Astrocyte (in vitro differentiated cells and primary cell): ENCODE measurements around the gene HGFAC. TPM values are rescaled to one million over a fixed set of nuclear protein-coding genes. Genes with fewer than 3 reads are reported as not detected.
"Not testable (repeated sequence)": the region's sequence is repeated elsewhere in the genome, so short reads cannot be mapped to it uniquely, and the experiment has no call there.

Experiments
- DNase-seq: peaks from one replicate; pipeline ENCODE4 v3.0.0-alpha.2; 2010; ENCODE audit warnings: low read depth
- FAIRE-seq: peaks from 2 replicates; lab custom pipeline; 2011; peaks lifted over from hg19 to GRCh38; lab: Jason Lieb, UNC
- H2AFZ ChIP-seq: 2 replicates; pipeline ENCODE4 v1.6.0; 2012; ENCODE audit warnings: low read depth, low read length, inconsistent platforms
- H3K27ac ChIP-seq: 2 replicates; pipeline ENCODE4 v1.5.1; 2011; ENCODE audit warnings: low read depth, low read length, inconsistent platforms
- H3K27me3 ChIP-seq: 2 replicates; pipeline ENCODE4 v1.6.0; 2011; ENCODE audit warnings: low read length, inconsistent platforms; ENCODE audit not compliant: insufficient read depth
- H3K36me3 ChIP-seq: 2 replicates; pipeline ENCODE4 v1.5.1; 2011; ENCODE audit warnings: low read length, inconsistent platforms; ENCODE audit not compliant: insufficient read depth
- H3K4me1 ChIP-seq: 2 replicates; pipeline ENCODE4 v1.5.1; 2011; ENCODE audit warnings: low read length, inconsistent platforms; ENCODE audit not compliant: insufficient read depth
- H3K4me2 ChIP-seq: 2 replicates; pipeline ENCODE4 v1.6.0; 2012; ENCODE audit warnings: low read length, inconsistent platforms
- H3K4me3 ChIP-seq: 2 replicates; pipeline ENCODE4 v1.5.1; 2011; ENCODE audit warnings: low read depth, mild to moderate bottlenecking, low read length, inconsistent platforms; ENCODE audit not compliant: insufficient read depth
- H3K79me2 ChIP-seq: 2 replicates; pipeline ENCODE4 v1.6.0; 2012; ENCODE audit warnings: mild to moderate bottlenecking, low read length, inconsistent platforms; ENCODE audit not compliant: insufficient read depth
- H3K9ac ChIP-seq: 2 replicates; pipeline ENCODE4 v1.6.0; 2012; ENCODE audit warnings: mild to moderate bottlenecking, low read length, inconsistent platforms
- H3K9me3 ChIP-seq: 2 replicates; pipeline ENCODE4 v1.5.1; 2012; ENCODE audit warnings: low read depth, mild to moderate bottlenecking, low read length, inconsistent platforms; ENCODE audit not compliant: insufficient read depth
- H4K20me1 ChIP-seq: 2 replicates; pipeline ENCODE4 v1.6.0; 2012; ENCODE audit warnings: low read length, inconsistent platforms; ENCODE audit not compliant: insufficient read depth
- H3K27ac Mint-ChIP-seq: one replicate; pipeline ENCODE4 v1.8.0; 2021; ENCODE audit warnings: mild to moderate bottlenecking, mixed read lengths; ENCODE audit not compliant: unreplicated experiment
- H3K27me3 Mint-ChIP-seq: one replicate; pipeline ENCODE4 v1.8.0; 2021; ENCODE audit warnings: low read depth, mixed read lengths; ENCODE audit not compliant: unreplicated experiment
- H3K36me3 Mint-ChIP-seq: one replicate; pipeline ENCODE4 v1.8.0; 2021; ENCODE audit warnings: low read depth, mixed read lengths; ENCODE audit not compliant: unreplicated experiment
- H3K4me1 Mint-ChIP-seq: one replicate; pipeline ENCODE4 v1.8.0; 2021; ENCODE audit warnings: low read depth, mixed read lengths; ENCODE audit not compliant: unreplicated experiment
- H3K4me3 Mint-ChIP-seq: one replicate; pipeline ENCODE4 v1.8.0; 2021; ENCODE audit warnings: mild to moderate bottlenecking, moderate library complexity, mixed read lengths; ENCODE audit not compliant: unreplicated experiment
- H3K9me3 Mint-ChIP-seq: one replicate; pipeline ENCODE4 v1.8.0; 2021; ENCODE audit warnings: mild to moderate bottlenecking, mixed read lengths; ENCODE audit not compliant: unreplicated experiment
- EZH2 ChIP-seq: IDR thresholded peaks from 2 replicates; pipeline ENCODE4 v1.6.1; 2012; ENCODE audit warnings: mild to moderate bottlenecking, low read length, inconsistent platforms; ENCODE audit not compliant: insufficient read depth
- total RNA-seq: library from RNA; stranded (reverse); gene quantifications from 2 replicates; pipeline ENCODE4 v1.2.1, GENCODE V29; 2021
- TF ChIP-seq, protein P1 (sequence below): IDR thresholded peaks from 2 replicates; pipeline ENCODE4 v1.5.1; 2011; ENCODE audit warnings: low read depth, mild to moderate bottlenecking, inconsistent platforms, low read length, moderate library complexity; ENCODE audit not compliant: insufficient read depth

The HGFAC gene
- total RNA-seq, 1 donor from 2014 or later = 0.52 TPM

GRCh38 chr4:3452376-3452775 is 10.6 kb downstream of the HGFAC start:
- Mint-ChIP-seq H3K4me3 (no peak overlapping the region), H3K9me3 (peaks cover 19% of the 10 kb centered on the region), H3K27me3 (peaks cover 14% of the 10 kb centered on the region), H3K36me3 (peaks cover 4% of the 10 kb centered on the region), H3K27ac (no peak overlapping the region), H3K4me1 (peaks cover 2% of the 10 kb centered on the region)
- no peak overlapping the region for H3K4me3 ChIP-seq
- H3K27ac ChIP-seq = no peak overlapping the region
- peaks cover 9% of the 10 kb centered on the region for H3K4me1 ChIP-seq
- no peaks in the 10 kb centered on the region for H3K79me2 ChIP-seq
- H2AFZ ChIP-seq = no peak overlapping the region
- H3K27me3 ChIP-seq = no peaks in the 10 kb centered on the region
- no peak overlapping the region for H3K9ac ChIP-seq
- H3K9me3 ChIP-seq = no peaks in the 10 kb centered on the region
- no peaks in the 10 kb centered on the region for H3K36me3 ChIP-seq
- DNase-seq (no peak), FAIRE-seq (no peak)
- H3K4me2 ChIP-seq = peak overlapping the region; percentile 51
- TF ChIP-seq EZH2 = no peak
- TF ChIP-seq, protein P1, sequence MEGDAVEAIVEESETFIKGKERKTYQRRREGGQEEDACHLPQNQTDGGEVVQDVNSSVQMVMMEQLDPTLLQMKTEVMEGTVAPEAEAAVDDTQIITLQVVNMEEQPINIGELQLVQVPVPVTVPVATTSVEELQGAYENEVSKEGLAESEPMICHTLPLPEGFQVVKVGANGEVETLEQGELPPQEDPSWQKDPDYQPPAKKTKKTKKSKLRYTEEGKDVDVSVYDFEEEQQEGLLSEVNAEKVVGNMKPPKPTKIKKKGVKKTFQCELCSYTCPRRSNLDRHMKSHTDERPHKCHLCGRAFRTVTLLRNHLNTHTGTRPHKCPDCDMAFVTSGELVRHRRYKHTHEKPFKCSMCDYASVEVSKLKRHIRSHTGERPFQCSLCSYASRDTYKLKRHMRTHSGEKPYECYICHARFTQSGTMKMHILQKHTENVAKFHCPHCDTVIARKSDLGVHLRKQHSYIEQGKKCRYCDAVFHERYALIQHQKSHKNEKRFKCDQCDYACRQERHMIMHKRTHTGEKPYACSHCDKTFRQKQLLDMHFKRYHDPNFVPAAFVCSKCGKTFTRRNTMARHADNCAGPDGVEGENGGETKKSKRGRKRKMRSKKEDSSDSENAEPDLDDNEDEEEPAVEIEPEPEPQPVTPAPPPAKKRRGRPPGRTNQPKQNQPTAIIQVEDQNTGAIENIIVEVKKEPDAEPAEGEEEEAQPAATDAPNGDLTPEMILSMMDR = peak; percentile 28
- no peaks in the 10 kb centered on the region for H4K20me1 ChIP-seq

- DNase-seq, H3K27ac Mint-ChIP-seq, H3K27me3 ChIP-seq, H4K20me1 ChIP-seq, H3K36me3 ChIP-seq, H3K79me2 ChIP-seq, H3K27ac ChIP-seq, H3K4me1 ChIP-seq, H3K4me3 Mint-ChIP-seq, H3K9ac ChIP-seq, H3K4me3 ChIP-seq, H3K9me3 ChIP-seq, FAIRE-seq, H3K4me1 Mint-ChIP-seq, H3K36me3 Mint-ChIP-seq, H3K4me2 ChIP-seq, H2AFZ ChIP-seq: not testable (repeated sequence)
- Mint-ChIP-seq H3K27me3 (peaks cover 36% of the 10 kb centered on the region), H3K9me3 (peaks cover 40% of the 10 kb centered on the region)
Observed at GRCh38 chr4:3455596-3455995, 13.8 kb downstream of the HGFAC start.

GRCh38 chr4:3458371-3458770 is 16.6 kb downstream of the HGFAC start:
- Mint-ChIP-seq H3K4me3 (no peak overlapping the region), H3K9me3 (peaks cover 40% of the 10 kb centered on the region), H3K27me3 (peaks cover 43% of the 10 kb centered on the region), H3K4me1 (no peaks in the 10 kb centered on the region), H3K27ac (no peak overlapping the region), H3K36me3 (peaks cover 4% of the 10 kb centered on the region)
- Histone ChIP-seq H3K4me3 (no peak overlapping the region), H3K36me3 (no peaks in the 10 kb centered on the region), H3K9me3 (no peaks in the 10 kb centered on the region), H3K27me3 (peaks cover 9% of the 10 kb centered on the region), H3K4me1 (no peaks in the 10 kb centered on the region), H3K4me2 (no peak overlapping the region), H2AFZ (no peak overlapping the region), H3K79me2 (no peaks in the 10 kb centered on the region), H4K20me1 (no peaks in the 10 kb centered on the region), H3K27ac (no peak overlapping the region), H3K9ac (no peak overlapping the region)
- FAIRE-seq (no peak), DNase-seq (no peak)
- TF ChIP-seq EZH2 = no peak
- TF ChIP-seq, protein P1 = no peak

- H3K9me3 ChIP-seq, H3K36me3 Mint-ChIP-seq, H3K79me2 ChIP-seq, H2AFZ ChIP-seq, H3K4me3 ChIP-seq, H3K4me2 ChIP-seq, H3K27ac Mint-ChIP-seq, H4K20me1 ChIP-seq, H3K4me1 ChIP-seq, FAIRE-seq, H3K9ac ChIP-seq, H3K4me1 Mint-ChIP-seq, DNase-seq, H3K36me3 ChIP-seq, H3K4me3 Mint-ChIP-seq, H3K27ac ChIP-seq: not testable (repeated sequence)
- H3K27me3 ChIP-seq = peaks cover 12% of the 10 kb centered on the region
- peaks cover 43% of the 10 kb centered on the region for H3K27me3 Mint-ChIP-seq
- peaks cover 40% of the 10 kb centered on the region for H3K9me3 Mint-ChIP-seq
Observed at GRCh38 chr4:3459156-3459555, 17.4 kb downstream of the HGFAC start.
